Left lung (tissue), 10 donors: ENCODE data around the gene ZNF202. TPM values are rescaled to one million over a fixed set of nuclear protein-coding genes. Genes with fewer than 3 reads are reported as not detected.

ENCODE experiments used
- ATAC-seq: fragments of 200-7000 bp; cut with Tn5 transposase; one replicate; pipeline ENCODE4 v1.9.1; 2020; ENCODE audit warnings: moderate library complexity
- DNase-seq, 4 donors: peaks; one replicate each; pipeline ENCODE4 v3.0.0-alpha.2; 2013 to 2020
- H3K27ac ChIP-seq, 2 donors: fragments of 200-600 bp; sonication (generic) in 1 of 2; one replicate each; pipeline versions ENCODE4 v1.5.0 to v1.8.0; 2020 to 2021
- H3K27me3 ChIP-seq, 2 donors: fragments of 200-600 bp; sonication (generic) in 1 of 2; one replicate each; pipeline versions ENCODE4 v1.5.0 to v1.8.0; 2020 to 2021
- H3K36me3 ChIP-seq, 2 donors: fragments of 200-600 bp; sonication (generic) in 1 of 2; one replicate each; pipeline versions ENCODE4 v1.5.0 to v1.8.0; 2020 to 2021
- H3K4me1 ChIP-seq, 2 donors: fragments of 200-600 bp; one replicate each; pipeline ENCODE4 v1.8.0; 2021
- H3K4me3 ChIP-seq, 2 donors: fragments of 200-600 bp; sonication (generic) in 1 of 2; one replicate each; pipeline versions ENCODE4 v1.5.0 to v1.8.0; 2020 to 2021; ENCODE audit warnings: mild to moderate bottlenecking in 1 of 2
- H3K9me3 ChIP-seq, 2 donors: fragments of 200-600 bp; sonication (generic) in 1 of 2; one replicate each; pipeline versions ENCODE4 v1.5.0 to v1.8.0; 2020 to 2021
- CTCF ChIP-seq, 2 donors: fragments of 200-600 bp; sonication (generic) in 1 of 2; IDR thresholded peaks; one replicate each; pipeline versions ENCODE4 v1.5.0 to v1.8.0; 2021; ENCODE audit warnings: antibody characterized with exemption in 2 of 2
- intact Hi-C, 2 donors: fragments of 100-400 bp; cut with DNase I; formaldehyde crosslinking; loops; one replicate each; pipeline versions ENCODE4 v1.11.2 to v1.14.2; 2022
- polyA plus RNA-seq, 6 donors: library from polyadenylated mRNA; unstranded; fragments of 120-200 nt; gene quantifications; one replicate each; pipeline ENCODE4 v1.2.1, GENCODE V29; 2013; ENCODE audit not compliant: insufficient read length in 6 of 6
- total RNA-seq, 2 donors: library from RNA; stranded (reverse); fragmentation: NEBNext Ultra II Directional; extraction: Animal tissue kit (Norgen Biotek cat#: 25700); gene quantifications; one replicate each; pipeline ENCODE4 v1.2.1, GENCODE V29; 2021
- donor health status: DM: no; HTN: yes; CAD: no.
- donor health status: DM: no; HTN: no; CAD: no.

Gene ZNF202
- total and polyA plus RNA-seq, 8 donors: 6.6 to 24.2 (median 20.7) TPM

GRCh38 chr11:123702696-123703095 lies 38.8 kb downstream of the ZNF202 start:
- no peaks in the 10 kb centered on the region for H3K4me1 ChIP-seq
- no peaks in the 10 kb centered on the region for H3K9me3 ChIP-seq
- no peaks in the 10 kb centered on the region for H3K36me3 ChIP-seq
- no peak overlapping the region for H3K27ac ChIP-seq
- DNase-seq (no peak), ATAC-seq (no peak)
- no peak for TF ChIP-seq CTCF (IDR thresholded peaks at IDR 0.05)
- H3K27me3 ChIP-seq: peaks cover 0 to 13% of the 10 kb centered on the region in 2 donors
- H3K4me3 ChIP-seq: no peak overlapping the region
- intact Hi-C loops: loop anchor here in 1 of 2 donors (10.0 kb wide), 1 partner anchor 118 kb away; no protein-coding TSS in a partner anchor

- Histone ChIP-seq H3K4me3 (no peak overlapping the region), H3K27me3 (peaks cover 0 to 13% of the 10 kb centered on the region in 2 donors), H3K27ac (no peak overlapping the region), H3K4me1 (no peaks in the 10 kb centered on the region), H3K36me3 (no peaks in the 10 kb centered on the region), H3K9me3 (no peaks in the 10 kb centered on the region)
- DNase-seq (peak in 1 of 4 donors; percentile 30), ATAC-seq (no peak)
- intact Hi-C loops: loop anchor here in 1 of 2 donors (10.0 kb wide), 1 partner anchor 117 kb away; no protein-coding TSS in a partner anchor
- TF ChIP-seq CTCF (IDR thresholded peaks at IDR 0.05): no peak
Observed at GRCh38 chr11:123702139-123702538, 39.3 kb downstream of the ZNF202 start.

GRCh38 chr11:123700772-123701171 lies 40.7 kb downstream of the ZNF202 start:
- Histone ChIP-seq H3K9me3 (no peaks in the 10 kb centered on the region), H3K27ac (no peak overlapping the region), H3K4me1 (no peaks in the 10 kb centered on the region), H3K27me3 (peaks cover 0 to 13% of the 10 kb centered on the region in 2 donors), H3K4me3 (no peak overlapping the region), H3K36me3 (no peaks in the 10 kb centered on the region)
- DNase-seq: peak in 1 of 4 donors; percentile 18
- no peak for TF ChIP-seq CTCF (IDR thresholded peaks at IDR 0.05)
- intact Hi-C loops: loop anchor here in 1 of 2 donors (10.0 kb wide), 1 partner anchor 116 kb away; no protein-coding TSS in a partner anchor
- ATAC-seq: no peak

GRCh38 chr11:123698546-123699127 lies 42.8 kb downstream of the ZNF202 start:
- intact Hi-C loops: no loop called here
- DNase-seq: no peak
- Histone ChIP-seq H3K4me1 (no peaks in the 10 kb centered on the region), H3K4me3 (no peak overlapping the region), H3K9me3 (no peaks in the 10 kb centered on the region), H3K36me3 (no peaks in the 10 kb centered on the region), H3K27me3 (peaks cover 0 to 27% of the 10 kb centered on the region in 2 donors), H3K27ac (no peak overlapping the region)
- TF ChIP-seq CTCF (IDR thresholded peaks at IDR 0.05): no peak
- ATAC-seq: no peak

GRCh38 chr11:123696183-123696582 lies 45.3 kb downstream of the ZNF202 start:
- TF ChIP-seq CTCF (IDR thresholded peaks at IDR 0.05): no peak
- Histone ChIP-seq H3K27me3 (peaks cover 0 to 22% of the 10 kb centered on the region in 2 donors), H3K36me3 (no peaks in the 10 kb centered on the region), H3K9me3 (no peaks in the 10 kb centered on the region), H3K27ac (no peak overlapping the region), H3K4me3 (no peak overlapping the region), H3K4me1 (no peaks in the 10 kb centered on the region)
- ATAC-seq (no peak), DNase-seq (no peak)
- intact Hi-C loops: no loop called here
